Endodermal cell (in vitro differentiated cells): ENCODE results near the gene PMM2. TPM values are rescaled to one million over a fixed set of nuclear protein-coding genes. Genes with fewer than 3 reads are reported as not detected.
A peak's percentile ranks its signal among the peaks of the same experiment; 100 is the strongest.

ENCODE experiments used
- DNase-seq: peaks from one replicate; pipeline ENCODE4 v3.0.0-alpha.2; 2017
- H3K27ac ChIP-seq: 2 replicates; pipeline ENCODE4 v1.5.1; 2013; ENCODE audit warnings: mild to moderate bottlenecking, low read depth, low read length, moderate library complexity
- H3K27me3 ChIP-seq: 2 replicates; pipeline ENCODE4 v1.6.1; 2013; ENCODE audit warnings: mild to moderate bottlenecking, low read length, moderate library complexity; ENCODE audit not compliant: insufficient read depth, control insufficient read depth, poor library complexity, severe bottlenecking
- H3K36me3 ChIP-seq: 2 replicates; pipeline ENCODE4 v1.7.0; 2013; ENCODE audit warnings: mild to moderate bottlenecking, low read length, moderate library complexity; ENCODE audit not compliant: control insufficient read depth, insufficient read depth
- H3K4me1 ChIP-seq: one replicate; pipeline ENCODE4 v1.7.0; 2013; ENCODE audit warnings: low read length; ENCODE audit not compliant: control insufficient read depth, insufficient read depth
- H3K4me3 ChIP-seq: 2 replicates; pipeline ENCODE4 v1.5.1; 2013; ENCODE audit warnings: mild to moderate bottlenecking, low read length, moderate library complexity
- H3K9ac ChIP-seq: 2 replicates; pipeline ENCODE4 v1.6.1; 2013; ENCODE audit warnings: mild to moderate bottlenecking, low read length, moderate library complexity; ENCODE audit not compliant: poor library complexity, severe bottlenecking; ENCODE audit errors: extremely low read depth
- H3K9me3 ChIP-seq: 2 replicates; pipeline ENCODE4 v1.6.1; 2013; ENCODE audit warnings: mild to moderate bottlenecking, low read length, moderate library complexity; ENCODE audit not compliant: control insufficient read depth
- H3K27ac Mint-ChIP-seq: 2 replicates; pipeline ENCODE4 v1.8.0; 2020; ENCODE audit warnings: mixed read lengths
- H3K27me3 Mint-ChIP-seq: 2 replicates; pipeline ENCODE4 v1.8.0; 2021; ENCODE audit warnings: mild to moderate bottlenecking, mixed read lengths; ENCODE audit not compliant: insufficient read depth
- H3K36me3 Mint-ChIP-seq: 2 replicates; pipeline ENCODE4 v1.8.0; 2020; ENCODE audit warnings: low read depth, mixed read lengths
- H3K4me1 Mint-ChIP-seq: 2 replicates; pipeline ENCODE4 v1.8.0; 2020; ENCODE audit warnings: mixed read lengths
- H3K4me3 Mint-ChIP-seq: 2 replicates; pipeline ENCODE4 v1.8.0; 2020; ENCODE audit warnings: mild to moderate bottlenecking, moderate library complexity, mixed read lengths
- H3K9me3 Mint-ChIP-seq: 2 replicates; pipeline ENCODE4 v1.8.0; 2020; ENCODE audit warnings: mild to moderate bottlenecking, mixed read lengths
- WGBS, 2 experiments: methylation state at CpG; one replicate each; pipeline versions ENCODE4 v1.1.5 to v1.1.7; 2013; ENCODE audit warnings: missing lambda C conversion rate in 2 of 2, mixed read lengths in 1 of 2; ENCODE audit not compliant: insufficient coverage in 1 of 2, insufficient read length in 1 of 2; 5-methylcytosine and 5-hydroxymethylcytosine counted together
- total RNA-seq, 2 donors: library from RNA; stranded (reverse); fragmentation: NEBNext Ultra II Directional in 1 of 2; extraction: Animal tissue kit (Norgen Biotek cat#: 25700) in 1 of 2; gene quantifications; 2 replicates in 1 of 2; 3 replicates in 1 of 2; pipeline ENCODE4 v1.2.1, GENCODE V29; 2021
- TF ChIP-seq, protein P1 (sequence below): fragments of 200-600 bp; sonication (generic); conservative IDR thresholded peaks from 2 replicates; pipeline ENCODE4 v1.5.0; 2021; ENCODE audit warnings: antibody characterized with exemption, mild to moderate bottlenecking

PMM2 gene
- total RNA-seq, 2 donors from 2014 or later, result 47.6 to 48.2 TPM

GRCh38 chr16:8796469-8797363 lies 923 bp upstream of the PMM2 start:
- Histone ChIP-seq H3K27ac (no peak overlapping the region), H3K36me3 (peaks cover 36% of the 10 kb centered on the region), H3K4me3 (peak overlapping the region; percentile 94), H3K9ac (peak overlapping the region; percentile 78), H3K4me1 (no peaks in the 10 kb centered on the region), H3K27me3 (no peaks in the 10 kb centered on the region), H3K9me3 (no peaks in the 10 kb centered on the region)
- 50 to 60% methylated on average over 10 to 14 of the region's 14 CpGs for WGBS, 2 experiments
- TF ChIP-seq, protein P1, sequence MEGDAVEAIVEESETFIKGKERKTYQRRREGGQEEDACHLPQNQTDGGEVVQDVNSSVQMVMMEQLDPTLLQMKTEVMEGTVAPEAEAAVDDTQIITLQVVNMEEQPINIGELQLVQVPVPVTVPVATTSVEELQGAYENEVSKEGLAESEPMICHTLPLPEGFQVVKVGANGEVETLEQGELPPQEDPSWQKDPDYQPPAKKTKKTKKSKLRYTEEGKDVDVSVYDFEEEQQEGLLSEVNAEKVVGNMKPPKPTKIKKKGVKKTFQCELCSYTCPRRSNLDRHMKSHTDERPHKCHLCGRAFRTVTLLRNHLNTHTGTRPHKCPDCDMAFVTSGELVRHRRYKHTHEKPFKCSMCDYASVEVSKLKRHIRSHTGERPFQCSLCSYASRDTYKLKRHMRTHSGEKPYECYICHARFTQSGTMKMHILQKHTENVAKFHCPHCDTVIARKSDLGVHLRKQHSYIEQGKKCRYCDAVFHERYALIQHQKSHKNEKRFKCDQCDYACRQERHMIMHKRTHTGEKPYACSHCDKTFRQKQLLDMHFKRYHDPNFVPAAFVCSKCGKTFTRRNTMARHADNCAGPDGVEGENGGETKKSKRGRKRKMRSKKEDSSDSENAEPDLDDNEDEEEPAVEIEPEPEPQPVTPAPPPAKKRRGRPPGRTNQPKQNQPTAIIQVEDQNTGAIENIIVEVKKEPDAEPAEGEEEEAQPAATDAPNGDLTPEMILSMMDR, result no peak
- no peak for DNase-seq
- H3K36me3 Mint-ChIP-seq, result peaks cover 4% of the 10 kb centered on the region
- no peaks in the 10 kb centered on the region for H3K9me3 Mint-ChIP-seq
- peak overlapping the region; percentile 91 for H3K4me3 Mint-ChIP-seq
- H3K27ac Mint-ChIP-seq, result peak overlapping the region; percentile 96
- H3K4me1 Mint-ChIP-seq, result peaks cover 17% of the 10 kb centered on the region
- no peaks in the 10 kb centered on the region for H3K27me3 Mint-ChIP-seq

DNA sequence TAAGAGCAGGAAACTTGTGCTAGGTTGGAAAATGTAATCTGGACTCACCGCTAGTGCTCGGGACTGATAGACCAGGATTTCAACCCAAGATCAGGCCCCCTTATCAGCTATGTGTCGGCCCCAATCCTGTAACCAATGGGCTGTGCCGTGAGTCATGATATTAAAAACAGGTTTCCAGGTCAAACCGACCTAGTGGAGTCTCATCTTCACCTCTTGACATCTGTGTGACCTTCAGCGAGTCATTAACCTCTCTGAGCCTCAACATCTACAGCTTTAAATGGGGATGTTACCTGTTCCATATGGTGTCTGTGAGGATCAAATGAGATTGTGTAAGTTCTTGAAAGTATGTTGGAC lies 512 bp downstream of the PMM2 start:
- WGBS, 2 experiments, result 0 to 2% methylated on average over 6 of the region's 6 CpGs
- H3K27ac Mint-ChIP-seq, result peak overlapping the region; percentile 96
- H3K4me1 ChIP-seq, result no peaks in the 10 kb centered on the region
- peak overlapping the region; percentile 91 for H3K4me3 Mint-ChIP-seq
- H3K27me3 ChIP-seq, result no peaks in the 10 kb centered on the region
- no peaks in the 10 kb centered on the region for H3K27me3 Mint-ChIP-seq
- H3K36me3 ChIP-seq, result peaks cover 50% of the 10 kb centered on the region
- peaks cover 17% of the 10 kb centered on the region for H3K4me1 Mint-ChIP-seq
- H3K27ac ChIP-seq, result no peak overlapping the region
- no peak for DNase-seq
- peak overlapping the region; percentile 94 for H3K4me3 ChIP-seq
- H3K9me3 Mint-ChIP-seq, result no peaks in the 10 kb centered on the region
- TF ChIP-seq, protein P1, result no peak
- peaks cover 18% of the 10 kb centered on the region for H3K36me3 Mint-ChIP-seq
- peak overlapping the region; percentile 78 for H3K9ac ChIP-seq
- no peaks in the 10 kb centered on the region for H3K9me3 ChIP-seq

DNA sequence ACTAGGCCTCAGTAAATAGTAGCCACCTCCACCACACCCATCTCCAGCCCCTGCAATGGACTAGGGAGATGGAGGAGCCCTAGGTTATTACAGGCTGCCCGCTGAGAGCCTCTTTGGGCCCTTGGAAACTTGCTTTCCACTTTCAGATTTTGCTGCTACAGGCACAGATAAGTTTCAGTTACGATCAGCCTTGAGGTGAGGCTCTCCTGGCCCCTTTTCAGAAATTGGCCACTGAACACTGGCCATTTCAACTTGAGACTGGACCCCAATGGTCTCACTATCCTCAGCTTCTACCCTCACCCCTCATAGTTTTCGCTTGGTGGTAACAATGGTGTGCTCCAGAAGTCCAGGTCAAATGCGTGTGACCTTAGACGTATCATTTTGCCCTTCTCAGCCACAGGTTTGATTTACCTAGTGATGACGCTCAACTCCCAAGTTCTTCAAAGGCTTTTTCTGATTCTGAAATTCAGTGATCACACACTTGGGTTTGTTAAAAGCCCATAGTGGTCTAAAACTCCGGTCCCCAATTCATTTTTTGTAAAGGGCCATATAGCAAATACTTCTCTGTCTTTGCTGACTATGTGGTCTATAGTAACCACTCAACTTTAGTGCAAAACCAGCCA lies 1.0 kb downstream of the PMM2 start:
- 79 to 95% methylated on average over 5 to 7 of the region's 7 CpGs for WGBS, 2 experiments
- Mint-ChIP-seq H3K27ac (peak overlapping the region; percentile 96), H3K4me3 (peak overlapping the region; percentile 91)

More for the DNA sequence above, 1.0 kb downstream of the PMM2 start:
- DNase-seq, result no peak
- Histone ChIP-seq H3K9ac (peak overlapping the region; percentile 78), H3K27me3 (no peaks in the 10 kb centered on the region), H3K4me3 (peak overlapping the region; percentile 94), H3K4me1 (no peaks in the 10 kb centered on the region), H3K36me3 (peaks cover 53% of the 10 kb centered on the region), H3K27ac (no peak overlapping the region), H3K9me3 (no peaks in the 10 kb centered on the region)
- H3K36me3 Mint-ChIP-seq, result peaks cover 21% of the 10 kb centered on the region
- peaks cover 17% of the 10 kb centered on the region for H3K4me1 Mint-ChIP-seq
- TF ChIP-seq, protein P1, result no peak
- no peaks in the 10 kb centered on the region for H3K9me3 Mint-ChIP-seq
- H3K27me3 Mint-ChIP-seq, result no peaks in the 10 kb centered on the region
